ENCODE measurements around the gene LRRC25.

DNA sequence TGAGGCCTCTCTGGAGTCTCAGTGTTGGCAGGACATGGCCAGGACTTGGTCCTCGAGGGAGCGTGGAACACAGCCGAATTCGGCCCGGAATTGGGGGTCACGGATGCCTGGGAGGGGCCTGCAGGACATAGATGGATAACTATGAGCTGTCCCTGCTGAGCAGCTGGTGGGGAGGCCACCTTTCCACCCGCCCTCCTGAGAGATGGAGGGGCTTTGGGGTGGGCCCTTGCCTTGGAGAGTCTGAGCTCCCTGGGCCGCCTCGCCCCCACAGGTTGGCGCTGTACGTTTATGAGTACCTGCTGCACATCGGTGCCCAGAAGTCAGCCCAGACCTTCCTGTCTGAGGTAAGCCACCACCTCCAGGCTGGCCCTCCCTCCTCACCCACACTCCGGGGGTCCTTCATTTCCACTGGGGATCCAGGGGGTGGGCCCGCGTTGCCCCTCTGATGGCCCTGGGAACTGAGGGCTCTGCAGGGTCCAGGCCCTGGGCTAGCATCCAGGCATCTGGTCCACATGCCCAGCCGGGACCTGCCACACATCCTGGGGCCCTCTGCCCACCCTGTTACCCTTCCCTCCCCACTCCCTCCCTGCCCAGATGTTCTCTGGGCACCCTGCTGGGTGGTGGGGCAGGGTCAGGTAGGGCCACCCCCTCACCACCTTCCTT lies 29.8 kb upstream of the LRRC25 start:
- no peak for TF ChIP-seq CTCF (IDR thresholded peaks at IDR 0.05)
- TF ChIP-seq, protein P1, sequence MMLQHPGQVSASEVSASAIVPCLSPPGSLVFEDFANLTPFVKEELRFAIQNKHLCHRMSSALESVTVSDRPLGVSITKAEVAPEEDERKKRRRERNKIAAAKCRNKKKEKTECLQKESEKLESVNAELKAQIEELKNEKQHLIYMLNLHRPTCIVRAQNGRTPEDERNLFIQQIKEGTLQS (CRISPR knock-in tag; conservative IDR thresholded peaks at IDR 0.05): no peak
- TF ChIP-seq NFATC4 (CRISPR knock-in tag; IDR thresholded peaks at IDR 0.05): no peak
- no peak for TF ChIP-seq ZNF423 (CRISPR knock-in tag; IDR thresholded peaks at IDR 0.05)

Data from WTC11 (cell line).